GM06990 (cell line): ENCODE results near the gene LSM14B.

ENCODE experiments used
- DNase-seq: peaks from one replicate; pipeline ENCODE4 v3.0.0-alpha.2; 2011; ENCODE audit not compliant: insufficient read length; ENCODE audit errors: extremely low read depth
- H3K27me3 ChIP-seq: replicated peaks from 2 replicates; pipeline ENCODE4 v1.6.0; 2011; ENCODE audit warnings: low read length; ENCODE audit not compliant: control insufficient read depth, insufficient read depth
- H3K36me3 ChIP-seq: 2 replicates; pipeline ENCODE4 v1.5.1; 2011; ENCODE audit warnings: low read length; ENCODE audit not compliant: control insufficient read depth, insufficient read depth
- H3K4me3 ChIP-seq: replicated peaks from 2 replicates; pipeline ENCODE4 v1.5.1; 2011; ENCODE audit warnings: low read depth, mild to moderate bottlenecking, control low read depth, low read length
- CTCF ChIP-seq: IDR thresholded peaks from 2 replicates; pipeline ENCODE4 v1.5.1; 2011; ENCODE audit warnings: low read length, control low read depth, mild to moderate bottlenecking, inconsistent platforms; ENCODE audit not compliant: insufficient read depth, poor library complexity, severe bottlenecking

Gene LSM14B

GRCh38 chr20:62167474-62167873 lies 45.2 kb downstream of the LSM14B start:
- no peak for DNase-seq
- no peak for TF ChIP-seq CTCF
- peaks cover 25% of the 10 kb centered on the region for H3K36me3 ChIP-seq
- no peaks in the 10 kb centered on the region for H3K27me3 ChIP-seq
- no peak overlapping the region for H3K4me3 ChIP-seq

GRCh38 chr20:62168061-62168460 lies 45.8 kb downstream of the LSM14B start:
- Histone ChIP-seq H3K4me3 (no peak overlapping the region), H3K27me3 (no peaks in the 10 kb centered on the region), H3K36me3 (peaks cover 22% of the 10 kb centered on the region)
- DNase-seq, result no peak
- no peak for TF ChIP-seq CTCF

- Histone ChIP-seq H3K27me3 (no peaks in the 10 kb centered on the region), H3K36me3 (peaks cover 21% of the 10 kb centered on the region), H3K4me3 (no peak overlapping the region)
- TF ChIP-seq CTCF, result no peak
- no peak for DNase-seq
Measured at GRCh38 chr20:62168890-62169435, 46.7 kb downstream of the LSM14B start.

GRCh38 chr20:62170536-62170935 lies 48.3 kb downstream of the LSM14B start:
- no peak for DNase-seq
- no peak overlapping the region for H3K4me3 ChIP-seq
- H3K36me3 ChIP-seq, result peaks cover 12% of the 10 kb centered on the region
- TF ChIP-seq CTCF, result no peak
- H3K27me3 ChIP-seq, result no peaks in the 10 kb centered on the region

GRCh38 chr20:62171245-62171644 lies 49.0 kb downstream of the LSM14B start:
- TF ChIP-seq CTCF, result no peak
- peaks cover 6% of the 10 kb centered on the region for H3K36me3 ChIP-seq
- no peak overlapping the region for H3K4me3 ChIP-seq
- no peaks in the 10 kb centered on the region for H3K27me3 ChIP-seq
- DNase-seq, result no peak

GRCh38 chr20:62172666-62173065 lies 50.4 kb downstream of the LSM14B start:
- no peak for DNase-seq
- Histone ChIP-seq H3K27me3 (no peaks in the 10 kb centered on the region), H3K4me3 (no peak overlapping the region), H3K36me3 (peaks cover 5% of the 10 kb centered on the region)
- TF ChIP-seq CTCF, result no peak
